GM10266 (cell line): ENCODE results near the gene GET4.

ENCODE experiments used
- DNase-seq: peaks from one replicate; pipeline ENCODE4 v3.0.0; 2012; ENCODE audit errors: extremely low spot score
- CTCF ChIP-seq: IDR thresholded peaks from 2 replicates; pipeline ENCODE4 v1.5.1; 2012; ENCODE audit warnings: mild to moderate bottlenecking, low read depth; ENCODE audit not compliant: control insufficient read depth, insufficient read depth; ENCODE audit errors: missing control alignments

Gene GET4

DNA sequence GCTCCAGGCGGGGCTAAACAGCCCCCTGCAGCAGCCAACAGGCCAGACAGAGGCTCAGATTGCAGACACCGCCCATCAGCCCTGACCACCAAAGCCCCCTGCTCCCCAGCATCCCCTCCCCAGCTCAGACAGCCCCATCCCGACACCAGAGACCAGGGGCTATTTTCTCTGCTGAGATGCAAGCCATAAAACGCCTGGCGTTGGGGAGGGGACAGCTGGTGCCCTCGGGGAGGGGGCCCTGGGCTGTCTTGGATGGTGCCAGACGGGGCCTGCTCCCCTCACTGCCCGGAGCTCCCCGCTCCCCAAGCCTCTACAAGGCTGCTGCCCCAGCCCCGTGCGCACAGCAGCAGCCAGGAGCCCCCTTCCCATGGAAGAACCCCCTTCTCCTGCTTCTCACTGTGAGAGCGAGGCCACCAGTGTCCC is 31.8 kb downstream of the GET4 start:
- DNase-seq = no peak

DNA sequence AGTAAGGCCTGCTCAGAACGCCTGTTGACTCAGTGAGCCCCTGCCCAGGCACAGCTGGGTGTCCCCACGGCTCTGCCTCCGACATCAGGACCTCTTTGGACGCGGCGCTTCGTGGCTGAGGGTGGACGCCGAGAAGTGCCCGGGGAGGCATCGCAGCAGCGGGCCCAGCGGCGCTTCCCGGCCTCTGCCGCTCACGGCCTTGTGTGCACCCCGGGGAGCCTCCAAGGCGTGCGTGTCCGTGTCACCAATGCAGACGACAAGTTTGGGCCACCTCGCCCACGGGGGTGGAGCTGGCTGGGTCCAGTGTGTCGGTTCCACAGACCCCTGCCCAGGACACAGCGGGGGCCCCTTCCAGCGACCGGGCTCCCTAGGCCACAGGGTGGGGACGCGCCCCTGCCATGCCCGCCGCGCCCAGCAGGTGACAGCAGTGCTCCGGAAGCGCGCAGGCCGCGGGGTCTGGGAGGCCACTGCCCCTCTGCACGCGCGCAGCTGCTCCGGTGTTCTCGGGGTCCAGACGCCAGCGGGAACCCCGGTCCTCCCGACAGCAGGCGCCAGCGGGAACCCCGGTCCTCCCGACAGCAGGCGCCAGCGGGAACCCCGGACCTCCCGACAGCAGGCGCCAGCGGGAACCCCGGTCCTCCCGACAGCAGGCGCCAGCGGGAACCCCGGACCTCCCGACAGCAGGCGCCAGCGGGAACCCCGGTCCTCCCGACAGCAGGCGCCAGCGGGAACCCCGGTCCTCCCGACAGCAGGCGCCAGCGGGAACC is 32.4 kb downstream of the GET4 start:
- DNase-seq = peak; percentile 92
- peak; percentile 95 for TF ChIP-seq CTCF

More for the DNA sequence above, 31.8 kb downstream of the GET4 start:
- no peak for TF ChIP-seq CTCF

DNA sequence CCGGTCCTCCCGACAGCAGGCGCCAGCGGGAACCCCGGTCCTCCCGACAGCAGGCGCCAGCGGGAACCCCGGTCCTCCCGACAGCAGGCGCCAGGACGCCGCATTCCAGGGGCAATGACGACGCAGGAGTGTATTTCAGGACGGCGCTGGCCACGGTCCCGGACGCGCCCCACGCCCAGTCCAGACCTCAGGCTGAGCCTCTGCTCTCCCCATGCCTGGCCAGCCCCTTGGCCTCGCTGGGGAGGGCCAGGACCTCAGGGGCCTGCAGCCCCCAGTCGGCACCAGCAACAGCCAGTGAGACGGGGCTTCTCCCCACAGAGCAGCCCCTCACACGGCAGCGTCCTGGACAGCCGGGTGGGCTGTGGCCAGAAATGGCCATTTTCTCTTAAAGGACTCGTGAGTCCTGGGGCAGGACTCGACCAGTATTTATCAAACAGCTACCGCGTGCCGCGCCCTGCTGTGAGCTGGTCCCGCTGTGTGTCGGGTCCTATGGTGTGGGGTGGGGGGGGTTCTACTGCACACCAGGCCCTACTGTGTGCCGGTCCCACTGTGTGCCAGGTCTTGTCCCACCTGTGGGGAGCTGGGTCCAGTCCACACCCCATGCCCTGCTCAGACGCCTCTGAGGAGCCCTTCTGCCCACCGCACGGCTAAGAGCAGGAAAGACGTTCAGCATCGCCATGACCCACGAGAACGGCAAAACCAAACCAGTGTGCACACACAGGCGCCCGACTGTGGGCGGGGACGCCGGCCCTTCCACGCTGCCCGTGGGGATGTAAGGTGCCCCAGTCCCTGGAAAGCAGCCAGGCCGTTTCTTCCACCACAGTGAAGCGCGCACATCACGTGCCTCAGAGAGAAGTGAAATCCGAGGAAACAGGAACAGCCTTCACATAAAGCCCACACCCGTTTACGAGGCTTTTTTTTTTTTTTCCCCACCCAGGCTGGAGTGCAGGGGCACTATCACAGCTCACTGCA is 33.3 kb downstream of the GET4 start:
- no peak for TF ChIP-seq CTCF
- no peak for DNase-seq

DNA sequence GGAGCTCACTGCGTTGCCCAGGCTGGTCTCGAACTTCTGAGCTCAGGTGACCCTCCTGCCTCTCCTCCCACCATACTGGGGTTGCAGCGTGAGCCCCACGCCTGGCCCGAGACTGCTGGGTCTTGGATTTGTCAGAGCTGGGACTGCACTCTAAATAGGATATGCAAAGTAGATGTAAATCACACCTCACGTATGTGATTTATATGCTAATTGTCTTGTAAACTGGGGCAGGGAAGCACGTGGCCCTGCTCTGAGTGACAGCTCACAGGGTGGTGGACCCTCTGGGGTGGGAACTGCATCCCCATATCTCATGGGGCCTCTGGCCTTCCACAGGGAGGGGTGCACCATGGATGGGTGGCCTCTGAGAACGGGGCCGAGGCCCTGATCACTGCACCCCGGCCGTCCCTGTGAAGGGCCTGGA is 34.1 kb downstream of the GET4 start:
- no peak for DNase-seq
- no peak for TF ChIP-seq CTCF

DNA sequence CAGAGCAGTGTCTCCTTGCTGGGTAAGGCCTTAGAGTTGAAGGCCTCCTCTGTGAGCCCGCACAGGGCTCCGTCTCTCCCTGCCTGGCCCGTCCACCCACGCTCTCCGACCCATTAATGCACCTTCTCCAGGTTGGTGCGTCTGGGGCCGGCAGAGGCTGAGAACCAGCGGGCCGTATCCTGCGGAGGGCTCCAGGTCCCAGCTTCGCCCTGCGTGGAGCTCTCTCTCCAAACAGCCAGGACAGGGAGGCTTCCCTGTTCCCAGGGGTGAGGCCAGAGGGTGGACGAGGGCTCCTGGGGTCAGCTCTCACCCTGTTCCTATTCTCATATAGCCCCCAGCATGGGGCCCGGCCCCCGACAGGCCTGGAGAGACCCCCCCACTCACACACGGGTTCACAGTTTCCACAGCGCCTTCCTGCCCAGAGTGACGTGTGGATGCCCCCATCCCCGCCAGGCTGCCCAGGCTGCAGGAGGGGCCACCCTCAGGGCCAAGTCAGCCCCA is 34.6 kb downstream of the GET4 start:
- DNase-seq = no peak

DNA sequence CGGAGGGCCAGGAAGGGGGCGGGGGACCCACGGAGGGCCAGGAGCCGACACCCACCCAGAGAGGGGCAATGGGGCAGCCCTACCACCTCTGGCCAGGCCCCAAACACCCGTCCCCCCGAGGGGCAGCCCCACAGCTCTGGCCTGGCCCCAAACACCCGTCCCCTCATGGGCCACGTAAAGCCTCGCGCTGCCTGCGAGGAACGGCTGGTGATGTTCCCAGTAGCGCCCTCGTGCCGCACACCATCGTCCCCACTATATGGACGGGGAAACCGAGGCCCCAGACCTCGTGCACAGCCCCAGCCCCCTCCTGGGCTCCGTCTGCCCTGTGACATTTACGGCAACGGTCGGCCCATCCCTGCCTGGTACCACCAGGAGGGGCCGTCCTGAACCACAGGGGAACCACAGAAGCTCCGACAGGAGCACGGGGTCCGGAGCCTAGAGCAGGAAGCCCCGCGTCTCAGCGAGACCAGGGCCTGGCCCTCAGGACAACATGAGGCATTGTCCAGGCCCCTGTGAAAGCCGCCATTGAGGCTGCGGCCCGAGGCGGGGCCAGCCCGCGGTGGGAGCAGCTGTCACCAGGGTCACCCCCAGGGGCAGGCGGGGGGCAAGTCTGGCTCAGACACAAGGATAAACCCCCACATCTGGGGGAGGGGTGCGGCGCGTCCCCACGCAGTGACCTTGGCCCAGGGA is 35.6 kb downstream of the GET4 start:
- DNase-seq = no peak
- TF ChIP-seq CTCF = no peak

More for the DNA sequence above, 34.6 kb downstream of the GET4 start:
- no peak for TF ChIP-seq CTCF
